Measurements from ENCODE around the gene CENPN.

DNA sequence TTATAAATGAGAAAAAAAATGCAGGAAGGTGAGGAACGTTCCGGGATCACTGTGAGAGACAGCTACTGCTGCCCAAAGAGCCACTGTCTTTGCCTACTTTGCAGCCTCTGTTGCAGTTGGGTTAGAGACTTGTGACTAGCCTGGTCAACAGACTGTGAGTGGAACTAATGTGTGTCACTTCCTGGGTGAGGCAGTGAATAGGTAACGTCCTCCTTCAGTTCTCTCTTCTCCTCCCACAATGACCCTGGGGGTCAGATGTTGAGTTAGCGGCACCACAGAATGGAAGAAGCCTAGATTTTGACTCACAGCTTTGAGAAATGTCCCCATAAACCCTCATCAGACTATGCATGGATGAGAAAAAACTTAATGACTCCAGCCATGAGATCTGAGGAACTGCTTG is 64.8 kb downstream of the CENPN start:
- TF ChIP-seq, protein P1, sequence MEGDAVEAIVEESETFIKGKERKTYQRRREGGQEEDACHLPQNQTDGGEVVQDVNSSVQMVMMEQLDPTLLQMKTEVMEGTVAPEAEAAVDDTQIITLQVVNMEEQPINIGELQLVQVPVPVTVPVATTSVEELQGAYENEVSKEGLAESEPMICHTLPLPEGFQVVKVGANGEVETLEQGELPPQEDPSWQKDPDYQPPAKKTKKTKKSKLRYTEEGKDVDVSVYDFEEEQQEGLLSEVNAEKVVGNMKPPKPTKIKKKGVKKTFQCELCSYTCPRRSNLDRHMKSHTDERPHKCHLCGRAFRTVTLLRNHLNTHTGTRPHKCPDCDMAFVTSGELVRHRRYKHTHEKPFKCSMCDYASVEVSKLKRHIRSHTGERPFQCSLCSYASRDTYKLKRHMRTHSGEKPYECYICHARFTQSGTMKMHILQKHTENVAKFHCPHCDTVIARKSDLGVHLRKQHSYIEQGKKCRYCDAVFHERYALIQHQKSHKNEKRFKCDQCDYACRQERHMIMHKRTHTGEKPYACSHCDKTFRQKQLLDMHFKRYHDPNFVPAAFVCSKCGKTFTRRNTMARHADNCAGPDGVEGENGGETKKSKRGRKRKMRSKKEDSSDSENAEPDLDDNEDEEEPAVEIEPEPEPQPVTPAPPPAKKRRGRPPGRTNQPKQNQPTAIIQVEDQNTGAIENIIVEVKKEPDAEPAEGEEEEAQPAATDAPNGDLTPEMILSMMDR (conservative IDR thresholded peaks at IDR 0.05; ENCODE audit: low read depth, low read length), result no peak
- TF ChIP-seq EZH2phosphoT487 (IDR thresholded peaks at IDR 0.05; ENCODE audit: borderline replicate concordance, low read length), result no peak
- TF ChIP-seq EZH2 (IDR thresholded peaks at IDR 0.05; ENCODE audit: low read length, unreplicated experiment), result no peak
